Stimulated activated CD4-positive, alpha-beta T cell treated with anti-CD3 and anti-CD28 coated beads, TNF-alpha, amount 100 ng/mL, for 4 hours (primary cell): ENCODE data around the gene TTBK2.
A peak's percentile ranks its signal among the peaks of the same experiment; 100 is the strongest.

Source experiments
- DNase-seq, 3 experiments: peaks; one replicate each; pipeline ENCODE4 v3.0.0-alpha.2; 2020; ENCODE audit warnings: low read depth in 3 of 3

TTBK2 gene

GRCh38 chr15:42727750-42728381, 192.7 kb downstream of the TTBK2 start:
- DNase-seq = no peak

DNA sequence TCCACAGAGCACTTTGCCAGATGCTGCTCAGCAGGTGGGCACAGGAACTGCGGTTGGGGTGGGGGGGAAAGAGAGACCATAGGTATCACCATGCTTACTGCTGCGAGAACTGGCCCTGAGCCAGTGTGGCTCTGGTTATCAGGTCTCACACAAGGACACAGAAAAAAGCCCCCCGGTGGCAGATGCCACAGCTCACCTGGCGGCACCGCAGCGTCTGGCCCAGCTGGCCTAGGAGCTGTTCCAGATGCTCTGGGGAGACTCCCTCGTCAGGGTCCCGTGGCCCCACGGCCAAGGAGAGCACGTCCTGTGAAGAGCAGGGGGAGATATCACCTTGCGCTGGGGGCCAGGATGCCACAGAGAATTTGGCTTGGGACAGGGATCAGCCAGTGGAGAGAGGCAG, 194.5 kb downstream of the TTBK2 start:
- DNase-seq = no peak

DNA sequence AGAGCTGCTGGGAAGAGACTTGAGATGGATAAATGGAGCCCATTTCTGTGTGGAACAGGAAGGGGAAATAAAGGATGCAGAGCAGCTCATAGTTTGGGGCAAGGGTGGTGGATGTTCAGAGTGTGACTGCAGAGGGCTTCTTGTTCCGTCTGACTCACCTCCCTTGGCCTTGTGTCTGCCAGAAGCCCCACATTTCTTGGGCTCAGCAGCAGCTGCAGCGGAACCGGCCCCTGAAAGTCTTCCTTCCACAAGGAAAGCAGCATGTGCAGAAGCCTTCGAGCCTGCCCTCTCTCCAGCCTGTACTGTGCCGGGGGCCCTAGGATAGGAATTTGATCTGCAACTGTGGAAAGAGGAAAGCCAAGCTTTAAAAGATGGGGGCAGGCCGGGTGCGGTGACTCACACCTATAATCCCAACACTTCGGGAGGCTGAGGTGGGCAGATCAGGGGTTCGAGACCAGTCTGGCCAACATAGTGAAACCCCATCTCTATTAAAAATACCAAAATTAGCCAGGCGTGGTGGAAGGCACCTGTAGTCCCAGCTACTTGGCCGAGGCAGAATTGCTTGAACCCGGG, 195.2 kb downstream of the TTBK2 start:
- no peak for DNase-seq

DNA sequence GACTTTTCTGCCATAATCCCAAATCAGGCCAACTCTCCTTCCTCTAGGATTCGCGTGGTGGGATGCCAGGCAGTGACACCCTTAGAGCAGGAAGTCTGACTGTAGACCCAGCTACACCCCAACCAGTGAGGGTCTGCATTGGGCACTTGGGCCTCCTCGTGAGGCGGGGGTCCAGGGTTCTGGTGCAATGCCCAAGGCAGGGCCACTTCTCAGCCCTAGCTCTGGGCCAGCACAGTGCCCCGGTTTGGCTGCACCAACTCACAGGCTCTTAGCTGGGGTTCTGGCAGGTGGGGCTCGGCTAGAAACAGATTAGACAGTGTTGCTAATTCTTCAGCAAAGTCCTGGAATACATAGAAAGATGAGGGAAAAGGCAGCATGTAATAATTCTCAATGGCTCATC, 196.3 kb downstream of the TTBK2 start:
- DNase-seq = no peak

GRCh38 chr15:42723068-42723467, 197.5 kb downstream of the TTBK2 start:
- no peak for DNase-seq

DNA sequence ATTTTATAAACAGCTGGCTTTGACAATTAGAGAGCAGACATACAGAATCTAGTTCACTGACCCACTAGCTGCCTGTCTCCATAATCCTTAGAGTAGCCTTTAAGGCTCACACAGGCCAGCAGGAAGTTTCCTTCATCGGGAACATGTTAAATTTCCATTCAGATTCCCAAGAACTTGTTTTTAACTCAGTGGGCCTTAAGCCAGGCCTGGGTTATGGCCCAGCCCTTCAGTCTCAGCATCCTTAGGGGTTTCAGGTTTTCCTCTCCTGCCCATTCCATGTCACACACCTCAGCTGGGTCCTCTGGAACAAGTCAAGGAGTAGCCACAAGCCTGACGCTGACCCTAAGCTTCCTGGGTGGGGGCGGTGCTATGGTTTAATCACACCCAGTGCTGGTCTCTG, 198.7 kb downstream of the TTBK2 start:
- DNase-seq = no peak

GRCh38 chr15:42721016-42721415, 199.6 kb downstream of the TTBK2 start:
- no peak for DNase-seq

DNA sequence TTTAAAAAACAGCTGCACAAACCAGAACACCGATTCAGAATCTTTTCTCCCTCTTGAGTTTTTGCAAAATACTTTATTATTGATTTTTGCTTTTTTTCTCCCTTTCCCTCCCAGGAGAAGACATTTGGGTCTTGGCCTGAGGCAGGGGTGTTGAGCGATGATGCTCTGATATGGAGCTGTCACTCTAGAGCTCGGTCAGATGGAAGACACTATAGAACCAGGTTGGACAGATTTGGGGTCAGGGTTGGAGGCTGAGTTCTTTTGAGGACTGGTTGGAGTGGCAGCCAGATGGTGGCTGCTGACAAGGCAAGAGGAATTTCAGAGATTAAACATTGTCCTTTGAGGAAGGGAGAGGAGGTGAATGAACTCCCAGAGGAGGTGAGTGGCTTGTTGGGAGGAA, 200.5 kb downstream of the TTBK2 start:
- DNase-seq = no peak

- DNase-seq = no peak
These were observed 201.5 kb downstream of the TTBK2 start for GRCh38 chr15:42719043-42719442.

DNA sequence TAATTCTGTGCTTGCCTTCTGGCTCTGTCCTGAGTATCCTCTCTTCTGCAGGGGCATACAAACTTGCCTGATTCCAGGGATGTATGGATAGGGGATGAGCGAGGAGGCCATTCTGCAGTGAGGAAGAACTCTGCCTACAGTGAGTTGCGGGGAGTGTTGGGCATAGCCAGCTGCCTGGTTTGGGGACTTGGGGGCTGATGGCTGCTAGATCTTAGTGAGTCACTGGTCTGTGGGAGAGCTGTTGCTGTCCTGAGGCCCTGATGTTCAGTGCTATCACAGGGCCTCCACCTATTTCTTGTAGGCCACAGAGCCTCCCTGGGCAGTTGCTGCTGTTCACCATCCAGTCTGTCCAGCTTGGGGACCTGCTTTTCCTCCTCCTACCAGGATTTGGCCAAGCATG, 204.0 kb downstream of the TTBK2 start:
- DNase-seq = no peak

GRCh38 chr15:42716125-42716524, 204.5 kb downstream of the TTBK2 start:
- no peak for DNase-seq

- DNase-seq = no peak
These were observed 208.0 kb downstream of the TTBK2 start for GRCh38 chr15:42712584-42712983.

DNA sequence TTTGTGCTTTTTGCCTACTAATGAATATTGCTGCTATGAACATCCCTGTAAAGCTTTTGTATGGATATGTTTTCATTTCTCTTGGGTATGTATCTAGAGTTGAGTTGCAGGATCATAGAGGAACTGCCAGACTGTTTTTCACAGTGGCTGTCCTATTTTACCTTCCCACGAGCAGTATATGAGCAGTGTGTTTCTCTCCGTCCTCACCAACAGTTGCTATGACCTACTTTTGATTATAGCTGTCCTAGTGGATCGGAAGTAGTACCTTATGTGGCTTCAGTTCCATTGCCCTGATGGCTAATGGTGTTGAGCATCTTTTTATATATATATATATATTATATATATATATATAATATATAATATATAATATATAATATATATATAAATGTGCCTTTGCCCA, 208.8 kb downstream of the TTBK2 start:
- DNase-seq = no peak

DNA sequence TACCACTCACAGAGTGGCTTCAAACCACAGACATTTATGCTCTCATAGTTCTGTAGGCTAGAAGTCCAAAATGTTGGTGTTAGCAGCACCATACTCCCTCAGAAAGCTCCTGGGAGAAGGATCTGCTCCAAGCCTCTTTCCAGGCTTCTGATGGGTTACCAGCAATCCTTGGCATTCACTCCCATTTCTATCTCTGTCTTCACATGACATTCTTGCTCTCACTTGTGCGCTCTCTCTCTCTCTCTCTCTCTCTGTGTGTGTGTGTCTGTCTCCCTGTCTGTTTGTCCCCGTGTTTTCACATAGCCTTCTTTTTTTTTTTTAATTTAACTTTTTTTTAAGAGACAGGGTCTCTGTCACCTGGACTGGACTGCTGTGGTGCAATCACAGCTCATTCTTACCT, 209.9 kb downstream of the TTBK2 start:
- DNase-seq = no peak

DNA sequence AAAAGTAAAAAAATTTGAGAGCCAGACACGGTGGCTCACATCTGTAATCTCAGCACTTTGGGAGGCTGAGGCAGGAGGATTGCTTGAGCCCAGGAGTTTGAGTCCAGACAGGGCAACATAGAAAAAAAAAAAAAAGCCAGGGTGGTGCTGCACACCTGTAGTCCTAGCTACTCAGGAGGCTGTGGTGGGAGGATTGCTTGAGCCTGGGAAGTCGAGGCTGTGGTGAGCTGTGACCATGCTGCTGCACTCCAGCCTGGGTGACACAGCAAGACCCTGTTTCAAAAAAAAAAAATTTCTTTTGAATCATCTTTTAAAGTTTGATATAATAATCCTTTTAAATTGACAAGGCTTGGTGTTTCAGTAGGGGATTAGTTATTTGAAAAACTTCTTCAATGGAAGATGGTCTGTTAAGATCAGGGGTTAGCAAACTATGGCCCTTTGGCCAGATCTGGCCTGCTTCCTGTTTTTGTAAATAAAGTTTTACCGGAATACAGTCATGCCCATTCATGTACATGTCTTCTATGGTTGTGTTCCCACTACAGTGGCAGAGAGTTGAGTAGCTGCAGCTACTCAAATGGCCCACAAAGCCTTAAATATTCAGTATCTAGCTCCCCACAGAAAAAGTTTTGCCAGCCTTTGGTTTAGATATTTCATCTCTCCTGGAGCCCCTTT, 212.6 kb downstream of the TTBK2 start:
- DNase-seq = no peak

- DNase-seq = no peak
These were observed 213.5 kb downstream of the TTBK2 start for GRCh38 chr15:42707068-42707467.

DNA sequence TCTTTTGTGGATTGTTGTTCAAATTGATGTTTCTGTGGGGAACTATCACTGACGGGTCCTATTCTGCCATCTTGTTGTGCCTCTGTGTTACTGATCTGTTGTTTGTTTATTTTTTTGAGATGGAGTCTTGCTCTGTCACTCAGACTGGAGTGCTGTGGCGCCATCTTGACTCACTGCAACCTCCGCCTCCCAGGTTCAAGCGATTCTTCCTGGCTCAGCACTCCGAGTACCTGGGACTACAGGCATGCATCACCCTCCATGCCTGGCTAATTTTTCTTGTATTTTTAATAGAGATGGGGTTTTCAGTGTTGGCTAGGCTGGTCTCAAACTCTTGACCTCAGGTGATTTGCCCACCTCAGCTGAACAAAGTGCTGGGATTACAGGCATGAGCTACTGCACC, 215.2 kb downstream of the TTBK2 start:
- DNase-seq = no peak

DNA sequence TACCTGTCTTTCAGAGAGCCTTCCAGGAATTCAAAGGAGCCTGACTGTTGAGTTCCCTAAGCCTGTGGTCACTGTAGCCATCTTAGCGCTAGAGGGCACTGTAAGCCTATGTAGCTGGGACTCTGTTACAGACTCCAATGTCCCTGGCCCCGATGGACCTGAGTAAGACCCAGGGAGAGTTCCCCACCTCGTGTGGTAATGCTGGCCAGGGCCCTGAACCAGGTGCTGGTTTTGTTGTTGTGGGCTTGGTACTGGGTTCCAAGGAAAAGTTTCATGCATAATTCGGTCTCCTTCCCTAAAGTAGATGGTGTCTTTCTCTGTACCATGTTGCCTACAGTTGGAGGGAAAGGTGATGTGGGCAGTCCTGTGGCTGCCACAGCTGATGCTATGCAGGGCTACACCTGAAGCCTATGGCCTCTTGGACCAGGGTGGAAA, 216.1 kb downstream of the TTBK2 start:
- DNase-seq = peak in 2 of 3 experiments; percentile 35 to 36

GRCh38 chr15:42696626-42697025, 224.0 kb downstream of the TTBK2 start:
- no peak for DNase-seq

DNA sequence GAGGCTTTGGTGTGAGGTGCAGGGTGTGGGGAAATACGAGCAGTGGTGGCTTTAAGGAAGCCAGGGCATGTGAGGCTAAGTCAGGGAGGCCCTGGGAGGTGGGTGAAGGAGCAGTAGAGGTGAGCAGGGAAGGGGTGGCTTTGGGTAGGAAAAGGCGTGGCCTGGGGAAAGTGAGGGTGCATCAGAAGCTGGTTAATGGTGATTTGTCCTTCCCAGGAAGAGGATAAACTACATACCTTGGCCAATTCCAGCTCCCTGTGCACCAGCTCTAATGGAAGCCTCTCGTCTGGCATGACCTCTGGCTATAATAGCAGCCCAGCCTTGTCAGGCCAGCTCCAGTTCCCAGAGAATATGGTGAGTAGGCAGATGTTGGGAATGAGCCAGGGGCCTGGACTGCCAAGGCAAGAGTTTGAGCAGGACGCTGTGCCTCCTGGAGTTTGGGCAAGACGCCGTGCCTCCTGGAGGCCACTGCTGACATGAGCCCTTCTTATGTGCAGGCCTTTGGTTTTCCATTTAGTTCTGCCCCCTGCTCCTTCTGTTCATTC, 225.0 kb downstream of the TTBK2 start:
- no peak for DNase-seq

- DNase-seq = no peak
These were observed 226.2 kb downstream of the TTBK2 start for GRCh38 chr15:42694398-42694797.

- no peak for DNase-seq
These were observed 226.6 kb downstream of the TTBK2 start for GRCh38 chr15:42693942-42694341.

DNA sequence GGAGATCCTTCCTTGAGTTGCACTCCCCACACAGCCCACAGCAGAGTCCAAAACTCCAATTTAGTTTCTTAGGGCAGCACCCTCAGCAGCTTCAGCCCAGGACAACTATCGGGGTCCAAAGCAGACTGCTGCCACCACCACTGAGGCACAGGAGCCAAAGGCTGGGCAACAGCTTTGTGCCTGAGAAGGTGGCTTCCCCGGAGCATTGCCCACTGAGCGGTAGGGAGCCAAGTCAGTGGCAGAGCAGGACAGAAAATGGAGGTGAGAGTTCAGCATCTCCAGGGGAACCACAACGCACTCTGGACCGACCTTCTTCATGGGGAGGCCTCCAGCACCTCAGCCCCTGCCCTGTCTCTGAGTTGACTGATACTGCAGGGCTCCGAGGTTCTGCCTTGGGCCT, 227.1 kb downstream of the TTBK2 start:
- DNase-seq = no peak
